K562 (cell line): Measurements from ENCODE around the gene TMEM144. TPM values are rescaled to one million over a fixed set of nuclear protein-coding genes. Genes with fewer than 3 reads are reported as not detected.

Experiments used
- ADNP ChIP-seq: fragments of 200-800 bp; sonication (Bioruptor generic); IDR thresholded peaks from 2 replicates; pipeline ENCODE4 v1.6.1; 2016; ENCODE audit warnings: missing genetic modification characterization, missing compliant biosample characterization
- ARID3A ChIP-seq: IDR thresholded peaks from 2 replicates; pipeline ENCODE4 v1.6.1; 2012; ENCODE audit warnings: low read depth, low read length, improper control_type of control experiment, borderline replicate concordance
- BCLAF1 ChIP-seq, 2 experiments: fragments of 450-650 bp in 1 of 2; IDR thresholded peaks; 2 replicates each; pipeline ENCODE4 v1.6.1; 2011 to 2017; ENCODE audit warnings: low read depth in 2 of 2, antibody characterized with exemption in 1 of 2, borderline replicate concordance in 1 of 2, low read length in 1 of 2, mild to moderate bottlenecking in 1 of 2, mixed read lengths in 1 of 2; ENCODE audit not compliant: control insufficient read depth in 1 of 2
- GATA2 ChIP-seq: sonication (generic); formaldehyde crosslinking; IDR thresholded peaks from 2 replicates; pipeline ENCODE4 v1.4.0; 2020; ENCODE audit warnings: mild to moderate bottlenecking, missing genetic modification reagents
- HSF4 ChIP-seq: fragments of 250-450 bp; sonication (Bioruptor Pico); IDR thresholded peaks from 2 replicates; pipeline ENCODE4 v2.1.2; 2022; ENCODE audit warnings: mild to moderate bottlenecking, moderate library complexity, borderline replicate concordance
- NCOA1 ChIP-seq: fragments of 450-650 bp; IDR thresholded peaks from 2 replicates; pipeline ENCODE4 v1.6.1; 2016; ENCODE audit warnings: low read depth
- RB1 ChIP-seq: fragments of 450-650 bp; IDR thresholded peaks from 2 replicates; pipeline ENCODE4 v1.6.1; 2017; ENCODE audit warnings: low read depth, mild to moderate bottlenecking
- SP1 ChIP-seq: sonication (generic); formaldehyde crosslinking; IDR thresholded peaks from 2 replicates; pipeline ENCODE4 v1.8.1; 2022; ENCODE audit warnings: mild to moderate bottlenecking, missing genetic modification reagents
- TAF1 ChIP-seq: IDR thresholded peaks from 2 replicates; pipeline ENCODE4 v1.6.1; 2011; ENCODE audit warnings: mild to moderate bottlenecking, low read length, moderate library complexity; ENCODE audit not compliant: insufficient read depth, control insufficient read depth, severe bottlenecking; ENCODE audit errors: extremely low read depth
- YY1 ChIP-seq, 3 experiments: IDR thresholded peaks; 2 replicates each; pipeline ENCODE4 v1.6.1; 2011; ENCODE audit warnings: low read length in 2 of 3, mild to moderate bottlenecking in 2 of 3, moderate library complexity in 2 of 3, borderline replicate concordance in 1 of 3, control low read depth in 1 of 3, low read depth in 1 of 3; ENCODE audit not compliant: insufficient read depth in 3 of 3, insufficient replicate concordance in 2 of 3, control insufficient read depth in 1 of 3, insufficient read length in 1 of 3; ENCODE audit errors: extremely low read depth in 1 of 3
- polyA plus RNA-seq, 8 experiments: library from polyadenylated mRNA; depleted of rRNA in 4 of 8; stranded (reverse) in 5 of 8; unstranded in 3 of 8; fragments of >200 nt; fragmentation: Nextera tagmentation in 2 of 8; fragmentation: Illumina TruSeq in 1 of 8; extraction: Ambion mirVana in 2 of 8; extraction: Trizol in 1 of 8; gene quantifications; 2 replicates each; pipeline versions ENCODE4 v1.2.1 to v1.2.3, GENCODE V29; 2011 to 2014; ENCODE audit warnings: inconsistent platforms in 1 of 8, missing spikeins in 1 of 8
- total RNA-seq, 7 experiments: library from RNA; depleted of rRNA in 6 of 7; stranded (reverse); fragments of >200 nt in 6 of 7; fragmentation: Illumina TruSeq in 2 of 7; extraction: Trizol in 2 of 7; gene quantifications; 2 replicates each; pipeline versions ENCODE4 v1.2.1 to v1.2.3, GENCODE V29; 2011 to 2021; ENCODE audit warnings: low replicate concordance in 1 of 7
- TF ChIP-seq, protein P1 (sequence below): fragments of 150-350 bp; conservative IDR thresholded peaks from 2 replicates; pipeline ENCODE4 v1.6.1; 2014; ENCODE audit warnings: low read length
- TF ChIP-seq, protein P2 (sequence below): fragments of 450-650 bp; formaldehyde crosslinking; IDR thresholded peaks from 2 replicates; pipeline ENCODE4 v1.4.0; 2020; ENCODE audit warnings: mild to moderate bottlenecking, moderate library complexity
- TF ChIP-seq, protein P3 (sequence below): sonication (generic); formaldehyde crosslinking; IDR thresholded peaks from 2 replicates; pipeline ENCODE4 v1.8.1; 2023; ENCODE audit warnings: mild to moderate bottlenecking, missing genetic modification reagents, moderate library complexity

TMEM144 gene
- total and polyA plus RNA-seq, 9 of the 15 experiments (the other 6 are each of a cell fraction or from before 2014, with no cell fraction given) = 4.0 to 12.0 (median 6.1) TPM

DNA sequence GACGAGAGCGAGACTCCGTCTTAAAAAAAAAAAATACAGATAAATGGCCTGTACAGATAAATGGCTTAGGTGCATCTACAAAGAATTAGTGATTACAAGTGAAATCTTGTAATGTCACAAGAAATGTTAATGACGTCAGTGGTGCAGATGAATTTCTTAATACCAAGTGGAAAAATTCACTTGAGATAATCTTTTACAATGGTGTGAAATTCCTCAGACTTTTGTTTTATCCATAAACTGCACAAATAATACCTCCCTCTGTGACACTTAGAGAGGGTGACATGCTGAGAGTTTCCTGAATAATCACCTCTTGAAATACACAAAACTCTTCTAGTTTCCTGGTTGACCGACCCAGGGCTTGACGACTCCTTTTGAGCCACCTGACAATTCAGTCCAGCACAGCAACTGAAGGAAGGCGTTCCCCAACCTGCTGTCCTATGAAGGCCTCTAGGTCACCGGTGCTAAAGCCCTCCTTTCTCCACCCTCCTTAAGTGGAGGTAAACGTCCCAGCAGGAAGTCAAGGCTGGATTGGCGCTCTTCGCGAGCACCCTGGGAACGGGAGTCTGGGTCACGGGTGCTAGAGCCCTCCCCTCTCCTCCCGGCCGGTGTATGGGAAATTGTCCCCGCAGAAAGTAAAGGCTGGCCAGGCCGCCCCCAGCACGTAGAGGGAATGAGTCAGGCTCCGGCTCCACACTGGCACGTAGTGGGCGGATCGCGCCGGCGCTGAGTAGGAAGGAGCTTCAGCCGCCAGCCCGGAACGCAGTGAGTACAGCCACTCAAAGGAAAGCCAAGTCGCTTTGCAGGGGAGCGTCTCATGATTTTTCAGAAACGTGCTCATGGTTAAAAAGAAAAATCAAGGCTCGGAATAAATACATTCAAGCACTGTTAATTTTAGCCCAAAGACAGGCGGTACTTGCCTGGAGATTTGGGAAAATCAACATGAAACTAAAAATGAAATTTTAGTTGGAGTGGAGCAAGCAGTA is at the start of gene TMEM144 (continued):
- TF ChIP-seq ARID3A = no peak
- no peak for TF ChIP-seq HSF4 (CRISPR knock-in tag)
- TF ChIP-seq TAF1 = peak; percentile 89
- TF ChIP-seq ADNP (tag) = no peak
- TF ChIP-seq, protein P1, sequence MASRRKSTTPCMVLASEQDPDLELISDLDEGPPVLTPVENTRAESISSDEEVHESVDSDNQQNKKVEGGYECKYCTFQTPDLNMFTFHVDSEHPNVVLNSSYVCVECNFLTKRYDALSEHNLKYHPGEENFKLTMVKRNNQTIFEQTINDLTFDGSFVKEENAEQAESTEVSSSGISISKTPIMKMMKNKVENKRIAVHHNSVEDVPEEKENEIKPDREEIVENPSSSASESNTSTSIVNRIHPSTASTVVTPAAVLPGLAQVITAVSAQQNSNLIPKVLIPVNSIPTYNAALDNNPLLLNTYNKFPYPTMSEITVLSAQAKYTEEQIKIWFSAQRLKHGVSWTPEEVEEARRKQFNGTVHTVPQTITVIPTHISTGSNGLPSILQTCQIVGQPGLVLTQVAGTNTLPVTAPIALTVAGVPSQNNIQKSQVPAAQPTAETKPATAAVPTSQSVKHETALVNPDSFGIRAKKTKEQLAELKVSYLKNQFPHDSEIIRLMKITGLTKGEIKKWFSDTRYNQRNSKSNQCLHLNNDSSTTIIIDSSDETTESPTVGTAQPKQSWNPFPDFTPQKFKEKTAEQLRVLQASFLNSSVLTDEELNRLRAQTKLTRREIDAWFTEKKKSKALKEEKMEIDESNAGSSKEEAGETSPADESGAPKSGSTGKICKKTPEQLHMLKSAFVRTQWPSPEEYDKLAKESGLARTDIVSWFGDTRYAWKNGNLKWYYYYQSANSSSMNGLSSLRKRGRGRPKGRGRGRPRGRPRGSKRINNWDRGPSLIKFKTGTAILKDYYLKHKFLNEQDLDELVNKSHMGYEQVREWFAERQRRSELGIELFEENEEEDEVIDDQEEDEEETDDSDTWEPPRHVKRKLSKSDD = no peak
- no peak for TF ChIP-seq BCLAF1 (IDR thresholded peaks at IDR 0.05; ENCODE audit: borderline replicate concordance in 1 of 2, control insufficient read depth in 1 of 2, low read depth in 2 of 2, low read length in 1 of 2)
- TF ChIP-seq GATA2 (CRISPR knock-in tag) = no peak
- peak; percentile 50; the same call in 1 of the 2 replicates for TF ChIP-seq SP1 (CRISPR knock-in tag)
- TF ChIP-seq, protein P2, sequence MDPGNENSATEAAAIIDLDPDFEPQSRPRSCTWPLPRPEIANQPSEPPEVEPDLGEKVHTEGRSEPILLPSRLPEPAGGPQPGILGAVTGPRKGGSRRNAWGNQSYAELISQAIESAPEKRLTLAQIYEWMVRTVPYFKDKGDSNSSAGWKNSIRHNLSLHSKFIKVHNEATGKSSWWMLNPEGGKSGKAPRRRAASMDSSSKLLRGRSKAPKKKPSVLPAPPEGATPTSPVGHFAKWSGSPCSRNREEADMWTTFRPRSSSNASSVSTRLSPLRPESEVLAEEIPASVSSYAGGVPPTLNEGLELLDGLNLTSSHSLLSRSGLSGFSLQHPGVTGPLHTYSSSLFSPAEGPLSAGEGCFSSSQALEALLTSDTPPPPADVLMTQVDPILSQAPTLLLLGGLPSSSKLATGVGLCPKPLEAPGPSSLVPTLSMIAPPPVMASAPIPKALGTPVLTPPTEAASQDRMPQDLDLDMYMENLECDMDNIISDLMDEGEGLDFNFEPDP (CRISPR knock-in tag) = no peak
- TF ChIP-seq, protein P3, sequence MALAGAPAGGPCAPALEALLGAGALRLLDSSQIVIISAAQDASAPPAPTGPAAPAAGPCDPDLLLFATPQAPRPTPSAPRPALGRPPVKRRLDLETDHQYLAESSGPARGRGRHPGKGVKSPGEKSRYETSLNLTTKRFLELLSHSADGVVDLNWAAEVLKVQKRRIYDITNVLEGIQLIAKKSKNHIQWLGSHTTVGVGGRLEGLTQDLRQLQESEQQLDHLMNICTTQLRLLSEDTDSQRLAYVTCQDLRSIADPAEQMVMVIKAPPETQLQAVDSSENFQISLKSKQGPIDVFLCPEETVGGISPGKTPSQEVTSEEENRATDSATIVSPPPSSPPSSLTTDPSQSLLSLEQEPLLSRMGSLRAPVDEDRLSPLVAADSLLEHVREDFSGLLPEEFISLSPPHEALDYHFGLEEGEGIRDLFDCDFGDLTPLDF (CRISPR knock-in tag) = no peak
- no peak for TF ChIP-seq NCOA1
- TF ChIP-seq YY1 (IDR thresholded peaks at IDR 0.05; ENCODE audit: borderline replicate concordance in 1 of 3, control insufficient read depth in 1 of 3, extremely low read depth in 1 of 3, insufficient read depth in 3 of 3, insufficient read length in 1 of 3, insufficient replicate concordance in 2 of 3, low read depth in 1 of 3, low read length in 2 of 3) = peak in 2 of 3 experiments; percentile 55 to 61
- no peak; the same call in 1 of the 2 replicates for TF ChIP-seq RB1
